GM21786 (cell line): ENCODE measurements around the gene SLC35D2.

ENCODE experiments used
- ATAC-seq: cut with Tn5 transposase; IDR thresholded peaks from one replicate; pipeline ENCODE4 v1.9.1; 2021; ENCODE audit not compliant: unreplicated experiment

SLC35D2 gene

DNA sequence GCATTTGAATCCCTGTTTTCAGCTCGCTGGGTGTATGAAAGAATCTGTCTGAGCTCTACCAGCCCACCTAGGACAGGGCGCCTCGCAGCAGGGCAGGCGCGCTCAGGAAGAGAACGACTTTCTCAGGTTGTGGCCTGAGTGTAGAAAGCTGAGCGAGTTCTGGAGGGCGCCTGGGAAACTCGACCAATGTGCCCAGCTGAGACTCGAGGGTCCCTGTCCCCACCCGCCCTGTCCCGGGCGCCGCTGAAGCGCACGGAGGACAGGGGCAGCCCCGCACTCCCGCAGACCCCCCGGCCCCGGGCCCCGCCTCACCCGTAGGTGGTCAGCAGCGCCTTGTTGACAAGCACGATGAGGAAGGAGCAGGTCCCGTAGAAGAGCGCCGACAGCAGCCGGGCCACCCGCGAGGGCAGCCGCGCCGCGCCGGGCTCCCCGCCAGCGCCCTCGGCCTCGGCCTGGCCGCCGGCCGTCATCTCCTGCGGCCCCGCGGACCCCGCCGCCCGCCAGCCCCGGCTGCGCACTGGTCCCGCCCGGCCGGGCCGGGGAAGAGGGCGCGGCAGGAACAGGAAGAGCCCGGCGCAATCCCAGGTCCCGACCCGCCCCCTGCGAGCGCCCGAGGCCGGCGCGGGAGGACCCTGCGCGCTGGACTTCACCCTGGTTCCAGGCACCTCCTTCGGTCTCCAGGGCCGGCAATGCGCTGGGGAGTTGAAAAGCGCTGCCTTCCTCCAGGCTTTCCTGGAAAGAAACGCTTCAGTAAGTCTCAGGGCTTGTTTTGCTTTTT is at the start of gene SLC35D2:
Gene SLC35D2 (minus strand): TSS at position 547 of the 778 bp plus-strand sequence. CDS start 77 bp downstream, at position 470.
- ATAC-seq: no peak

DNA sequence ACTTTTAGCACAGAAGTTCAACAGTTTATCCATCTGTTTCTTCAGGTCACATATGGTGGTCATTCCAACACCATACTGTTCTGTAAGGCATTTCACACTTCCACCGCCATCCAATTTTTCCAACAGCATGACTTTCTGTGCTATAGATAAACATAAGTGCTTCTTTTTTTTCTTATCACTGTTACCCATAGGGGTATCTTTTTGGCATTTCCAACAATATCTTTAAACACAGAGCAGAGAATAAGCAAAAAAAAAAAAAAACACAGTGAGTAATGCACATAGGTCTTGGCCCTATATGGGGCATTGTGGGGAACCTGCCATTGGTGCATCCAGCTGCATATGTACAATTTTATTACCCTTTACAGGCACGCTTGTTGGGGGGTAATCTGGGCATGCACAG is 46.9 kb upstream of the SLC35D2 start:
- no peak for ATAC-seq

- no peak for ATAC-seq
These were observed 46.2 kb upstream of the SLC35D2 start for GRCh38 chr9:96429732-96430131.

GRCh38 chr9:96425500-96426169 is 42.1 kb upstream of the SLC35D2 start:
- ATAC-seq: no peak

- no peak for ATAC-seq
These were observed 40.5 kb upstream of the SLC35D2 start for GRCh38 chr9:96423985-96424336.

DNA sequence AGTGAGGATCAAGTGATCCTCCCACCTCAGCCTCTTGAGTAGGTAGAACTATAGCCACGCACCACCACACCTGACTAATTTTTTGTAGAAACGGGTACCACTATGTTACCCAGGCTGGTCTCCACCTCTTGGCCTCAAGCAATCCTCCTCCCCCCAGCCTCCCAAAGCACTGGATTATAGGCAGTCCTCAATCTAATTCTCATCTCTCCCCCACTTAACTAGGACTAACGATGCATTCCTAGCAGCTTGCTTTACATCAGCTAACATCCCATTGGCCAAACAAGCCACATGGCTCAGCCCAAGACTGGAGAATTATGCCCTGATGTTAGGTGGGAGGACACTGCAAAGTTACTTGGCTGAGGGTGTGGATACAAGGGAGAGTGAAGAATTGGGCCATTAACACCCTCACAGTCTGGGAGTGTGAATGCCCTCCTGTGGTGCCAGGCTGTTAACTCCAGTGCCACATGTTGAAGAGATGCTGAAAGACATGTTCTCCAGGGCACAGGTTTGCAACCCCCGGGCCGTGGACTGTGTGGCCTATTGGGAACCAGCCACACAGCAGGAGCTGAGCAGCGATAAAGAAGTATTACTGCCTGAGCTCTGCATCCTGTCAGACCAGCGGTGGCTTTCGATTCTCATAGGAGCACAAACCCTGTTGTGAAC is 39.9 kb upstream of the SLC35D2 start:
- no peak for ATAC-seq

DNA sequence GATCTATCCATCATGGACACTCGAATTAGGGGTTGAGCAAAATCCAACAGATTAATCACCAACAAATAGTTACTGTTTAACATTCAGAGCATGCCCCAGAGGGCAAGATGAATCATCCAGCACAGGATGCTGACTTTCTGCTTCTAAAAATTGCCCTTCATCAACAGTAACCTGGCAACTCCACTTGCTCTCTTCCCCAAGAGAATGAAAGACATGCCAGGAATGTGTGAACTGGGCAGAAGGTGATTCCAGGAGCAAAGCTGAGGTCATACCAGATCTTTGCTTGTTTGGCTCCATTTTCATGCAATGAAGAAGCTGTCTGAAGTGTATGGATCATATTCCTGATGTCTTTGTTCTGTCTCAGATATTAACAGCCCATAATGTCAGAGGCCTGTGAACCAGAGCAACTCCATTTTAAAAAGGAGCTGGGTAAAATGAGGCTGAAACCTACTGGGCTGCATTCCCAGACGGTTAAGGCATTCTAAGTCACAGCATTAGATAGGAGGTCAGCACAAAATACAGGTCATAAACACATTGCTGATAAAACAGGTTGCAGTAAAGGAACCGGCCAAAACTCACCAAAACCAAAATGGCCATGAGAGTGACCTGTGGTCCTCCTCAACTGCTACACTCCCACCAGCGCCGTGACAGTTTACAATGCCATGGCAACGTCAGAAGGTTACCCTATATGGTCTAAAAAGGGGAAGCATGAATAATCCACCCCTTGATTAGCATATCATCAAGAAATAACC is 37.1 kb upstream of the SLC35D2 start:
- ATAC-seq: peak; percentile 19

GRCh38 chr9:96419691-96419969 is 36.1 kb upstream of the SLC35D2 start:
- no peak for ATAC-seq

GRCh38 chr9:96418920-96419690 is 35.6 kb upstream of the SLC35D2 start:
- peak; percentile 25 for ATAC-seq

DNA sequence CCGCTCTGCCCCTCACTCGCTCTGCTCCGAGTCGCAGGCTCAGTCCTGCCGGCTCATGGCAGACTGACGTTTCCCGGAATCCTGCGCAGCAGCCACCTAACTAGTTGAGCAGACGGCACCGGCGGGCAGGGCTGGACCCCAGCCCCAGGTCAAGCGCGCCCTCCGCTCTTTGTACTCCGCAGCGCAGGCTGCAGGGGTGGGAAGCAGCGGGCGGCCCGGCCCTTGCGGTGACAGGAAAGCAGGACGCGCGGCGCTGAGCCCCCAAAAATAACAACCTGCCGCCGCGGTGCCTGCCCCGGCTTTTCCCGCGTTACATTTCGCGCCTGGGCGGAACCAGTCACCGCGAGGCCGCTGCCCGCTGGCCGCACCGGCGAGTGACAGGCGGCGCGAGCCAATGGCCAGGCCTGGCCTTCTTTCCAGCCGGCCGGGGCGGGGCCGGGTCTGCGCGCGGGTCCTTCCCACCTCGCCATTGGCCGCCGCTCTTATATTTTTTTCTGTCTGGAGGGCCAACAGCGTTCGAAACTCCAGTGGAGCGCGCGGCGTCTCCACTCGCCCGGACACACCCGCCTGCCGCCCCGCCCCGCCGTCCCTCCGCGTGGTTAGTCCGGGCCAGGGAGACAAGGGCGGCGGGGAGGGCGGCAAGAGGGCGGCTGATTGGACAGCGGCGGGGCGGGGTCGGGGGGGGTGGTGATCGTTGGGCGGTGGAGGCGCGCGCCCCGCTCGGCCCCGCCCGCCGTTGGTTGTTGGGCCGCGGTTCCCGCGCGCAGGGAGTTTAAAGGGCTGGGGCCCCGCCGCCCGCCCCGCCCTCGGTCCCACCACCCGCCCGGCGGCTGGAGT is 34.8 kb upstream of the SLC35D2 start, which contains the start of gene ZNF367:
Gene ZNF367 (minus strand): TSS at position 288 of the 837 bp plus-strand sequence. CDS start 338 bp downstream, outside the sequence.
- ATAC-seq: peak; percentile 51

DNA sequence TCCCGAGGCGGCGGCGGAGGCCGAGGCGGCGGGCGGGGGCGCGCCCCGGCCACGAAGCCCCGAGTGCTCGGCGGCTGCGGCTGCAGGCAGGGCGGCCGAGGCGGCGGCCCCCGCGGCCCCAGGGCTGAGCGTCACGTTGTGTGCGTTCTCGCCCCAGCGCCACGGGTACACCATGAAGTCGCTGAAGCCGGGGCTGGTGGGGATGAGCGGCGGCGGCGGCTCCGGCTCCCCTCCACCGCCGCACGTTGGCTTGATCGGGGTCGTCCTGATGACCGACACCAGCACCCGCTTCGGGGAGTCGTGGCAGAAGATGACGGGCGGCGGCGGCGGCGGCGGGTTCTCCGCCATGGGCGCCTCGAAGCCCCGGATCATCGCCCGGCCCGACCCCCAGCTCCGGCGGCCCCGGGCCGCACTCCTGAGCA is 34.2 kb upstream of the SLC35D2 start:
- ATAC-seq: no peak

- no peak for ATAC-seq
These were observed 33.6 kb upstream of the SLC35D2 start for GRCh38 chr9:96417051-96417586.

- ATAC-seq: peak; percentile 33
These were observed 30.1 kb upstream of the SLC35D2 start for GRCh38 chr9:96413302-96414221.

GRCh38 chr9:96412174-96412913 is 28.8 kb upstream of the SLC35D2 start:
- no peak for ATAC-seq

DNA sequence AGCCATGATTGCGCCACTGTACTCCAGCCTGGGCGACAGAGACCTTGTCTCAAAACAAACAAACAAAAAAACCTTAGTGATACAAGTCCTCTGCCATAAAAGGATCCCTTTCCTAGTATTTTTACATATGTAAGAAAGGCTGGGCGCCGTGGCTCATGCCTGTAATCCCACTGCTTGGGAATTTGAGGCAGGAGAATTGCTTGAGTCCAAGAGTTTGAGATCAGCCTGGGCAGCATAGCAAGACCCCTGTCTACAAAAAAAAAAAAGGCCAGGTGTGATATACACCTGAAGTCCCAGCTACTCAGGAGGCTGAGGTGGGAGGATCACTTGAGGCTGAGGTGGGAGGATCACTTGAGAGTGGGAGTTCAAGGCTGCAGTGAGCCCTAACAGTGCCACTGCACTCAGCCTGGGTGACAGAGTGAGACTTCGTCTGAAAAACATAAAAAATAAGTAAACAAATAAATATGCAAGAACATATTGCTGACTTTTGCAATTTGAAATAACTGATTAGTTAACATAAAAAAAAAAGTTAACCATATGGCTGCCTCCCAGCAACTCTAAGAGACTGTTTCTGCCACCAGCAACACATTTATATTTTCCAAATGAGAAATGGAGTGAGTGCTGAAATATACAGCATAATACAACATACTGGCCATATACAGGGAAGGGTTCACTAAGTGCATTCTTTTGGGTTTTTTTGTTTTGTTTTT is 27.8 kb upstream of the SLC35D2 start:
- no peak for ATAC-seq

- no peak for ATAC-seq
These were observed 25.1 kb upstream of the SLC35D2 start for GRCh38 chr9:96408409-96409280.
